ENCODE results near the gene CCL1. TPM values are rescaled to one million over a fixed set of nuclear protein-coding genes. Genes with fewer than 3 reads are reported as not detected.

Gene CCL1
- total and polyA plus RNA-seq, 4 donors: not detected

DNA sequence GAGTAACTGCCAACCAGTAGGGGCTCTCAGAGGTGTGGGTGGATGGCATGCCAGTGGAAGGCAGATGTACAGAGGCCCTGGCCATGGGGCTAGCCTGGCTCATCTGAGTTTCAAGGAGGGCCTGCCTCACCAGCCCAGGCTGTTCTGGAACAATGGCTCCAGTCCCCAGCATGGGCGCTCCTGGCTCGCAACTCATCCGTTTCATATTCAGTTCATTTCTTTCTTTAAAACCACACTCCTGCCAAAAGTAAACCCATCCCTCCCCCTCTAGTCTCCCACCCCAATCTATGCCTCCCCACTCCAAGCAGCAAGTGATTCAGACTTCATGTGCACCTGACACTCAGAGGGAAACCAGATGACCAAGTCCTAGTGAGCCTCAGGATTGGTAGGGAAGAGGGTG is 4.4 kb downstream of the CCL1 start:
- no peak overlapping the region for H3K9ac ChIP-seq (ENCODE audit: low read depth in 1 of 2, low read length in 2 of 2)
- no peak overlapping the region for H3K4me3 ChIP-seq (ENCODE audit: low read depth in 1 of 3, low read length in 3 of 3)
- no peak for DNase-seq (ENCODE audit: low spot score)
- H3K27me3 ChIP-seq (ENCODE audit: control insufficient read depth in 4 of 4, insufficient read depth in 4 of 4, low read length in 3 of 4): peaks cover 0 to 2% (median 0%) of the 10 kb centered on the region in 4 donors
- TF ChIP-seq, protein P1, sequence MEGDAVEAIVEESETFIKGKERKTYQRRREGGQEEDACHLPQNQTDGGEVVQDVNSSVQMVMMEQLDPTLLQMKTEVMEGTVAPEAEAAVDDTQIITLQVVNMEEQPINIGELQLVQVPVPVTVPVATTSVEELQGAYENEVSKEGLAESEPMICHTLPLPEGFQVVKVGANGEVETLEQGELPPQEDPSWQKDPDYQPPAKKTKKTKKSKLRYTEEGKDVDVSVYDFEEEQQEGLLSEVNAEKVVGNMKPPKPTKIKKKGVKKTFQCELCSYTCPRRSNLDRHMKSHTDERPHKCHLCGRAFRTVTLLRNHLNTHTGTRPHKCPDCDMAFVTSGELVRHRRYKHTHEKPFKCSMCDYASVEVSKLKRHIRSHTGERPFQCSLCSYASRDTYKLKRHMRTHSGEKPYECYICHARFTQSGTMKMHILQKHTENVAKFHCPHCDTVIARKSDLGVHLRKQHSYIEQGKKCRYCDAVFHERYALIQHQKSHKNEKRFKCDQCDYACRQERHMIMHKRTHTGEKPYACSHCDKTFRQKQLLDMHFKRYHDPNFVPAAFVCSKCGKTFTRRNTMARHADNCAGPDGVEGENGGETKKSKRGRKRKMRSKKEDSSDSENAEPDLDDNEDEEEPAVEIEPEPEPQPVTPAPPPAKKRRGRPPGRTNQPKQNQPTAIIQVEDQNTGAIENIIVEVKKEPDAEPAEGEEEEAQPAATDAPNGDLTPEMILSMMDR (IDR thresholded peaks at IDR 0.05; ENCODE audit: low read depth, low read length, missing input control): no peak
- TF ChIP-seq, protein P2, sequence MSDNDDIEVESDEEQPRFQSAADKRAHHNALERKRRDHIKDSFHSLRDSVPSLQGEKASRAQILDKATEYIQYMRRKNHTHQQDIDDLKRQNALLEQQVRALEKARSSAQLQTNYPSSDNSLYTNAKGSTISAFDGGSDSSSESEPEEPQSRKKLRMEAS (IDR thresholded peaks at IDR 0.05): no peak
- TF ChIP-seq GABPA (IDR thresholded peaks at IDR 0.05 in 1 of 2, conservative IDR thresholded peaks at IDR 0.05 in 1 of 2): no peak
- H3K27ac ChIP-seq (ENCODE audit: low read depth in 1 of 2, low read length in 2 of 2): no peak overlapping the region
- H3K9me3 ChIP-seq (ENCODE audit: control insufficient read depth in 4 of 4, low read length in 3 of 4): no peaks in the 10 kb centered on the region
- H3K36me3 ChIP-seq (ENCODE audit: control insufficient read depth in 4 of 4, insufficient read depth in 3 of 4, low read depth in 1 of 4, low read length in 3 of 4): no peaks in the 10 kb centered on the region
- H3K4me1 ChIP-seq (ENCODE audit: control insufficient read depth in 4 of 4, insufficient read depth in 4 of 4, low read length in 3 of 4): no peaks in the 10 kb centered on the region
- 96% methylated on average over 3 of the region's 3 CpGs for WGBS

DNA sequence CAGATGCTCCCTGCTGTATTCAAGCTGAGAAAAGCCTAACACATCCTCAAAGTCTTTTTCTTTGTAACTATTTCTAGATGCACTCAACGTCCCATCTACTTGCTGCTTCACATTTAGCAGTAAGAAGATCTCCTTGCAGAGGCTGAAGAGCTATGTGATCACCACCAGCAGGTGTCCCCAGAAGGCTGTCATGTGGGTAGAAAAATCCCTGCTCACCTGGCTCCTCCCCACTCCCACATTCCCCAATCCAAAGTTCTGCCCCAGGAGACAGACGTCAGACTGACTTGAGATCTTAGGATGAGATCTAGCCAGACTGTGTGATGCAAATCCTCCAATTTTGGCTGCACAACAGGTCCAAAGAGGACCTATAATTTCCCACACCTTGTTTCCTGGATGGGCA is 5.6 kb downstream of the CCL1 start:
- TF ChIP-seq, protein P2 (IDR thresholded peaks at IDR 0.05): no peak
- TF ChIP-seq, protein P1 (IDR thresholded peaks at IDR 0.05; ENCODE audit: low read depth, low read length, missing input control): no peak
- TF ChIP-seq FOXA2 (IDR thresholded peaks at IDR 0.05) (no peak), FOXA1 (IDR thresholded peaks at IDR 0.05) (no peak), SP1 (IDR thresholded peaks at IDR 0.05) (no peak), NR2F2 (IDR thresholded peaks at IDR 0.05) (no peak), RAD21 (IDR thresholded peaks at IDR 0.05) (no peak), RXRA (IDR thresholded peaks at IDR 0.05) (no peak)
- TF ChIP-seq, protein P3, sequence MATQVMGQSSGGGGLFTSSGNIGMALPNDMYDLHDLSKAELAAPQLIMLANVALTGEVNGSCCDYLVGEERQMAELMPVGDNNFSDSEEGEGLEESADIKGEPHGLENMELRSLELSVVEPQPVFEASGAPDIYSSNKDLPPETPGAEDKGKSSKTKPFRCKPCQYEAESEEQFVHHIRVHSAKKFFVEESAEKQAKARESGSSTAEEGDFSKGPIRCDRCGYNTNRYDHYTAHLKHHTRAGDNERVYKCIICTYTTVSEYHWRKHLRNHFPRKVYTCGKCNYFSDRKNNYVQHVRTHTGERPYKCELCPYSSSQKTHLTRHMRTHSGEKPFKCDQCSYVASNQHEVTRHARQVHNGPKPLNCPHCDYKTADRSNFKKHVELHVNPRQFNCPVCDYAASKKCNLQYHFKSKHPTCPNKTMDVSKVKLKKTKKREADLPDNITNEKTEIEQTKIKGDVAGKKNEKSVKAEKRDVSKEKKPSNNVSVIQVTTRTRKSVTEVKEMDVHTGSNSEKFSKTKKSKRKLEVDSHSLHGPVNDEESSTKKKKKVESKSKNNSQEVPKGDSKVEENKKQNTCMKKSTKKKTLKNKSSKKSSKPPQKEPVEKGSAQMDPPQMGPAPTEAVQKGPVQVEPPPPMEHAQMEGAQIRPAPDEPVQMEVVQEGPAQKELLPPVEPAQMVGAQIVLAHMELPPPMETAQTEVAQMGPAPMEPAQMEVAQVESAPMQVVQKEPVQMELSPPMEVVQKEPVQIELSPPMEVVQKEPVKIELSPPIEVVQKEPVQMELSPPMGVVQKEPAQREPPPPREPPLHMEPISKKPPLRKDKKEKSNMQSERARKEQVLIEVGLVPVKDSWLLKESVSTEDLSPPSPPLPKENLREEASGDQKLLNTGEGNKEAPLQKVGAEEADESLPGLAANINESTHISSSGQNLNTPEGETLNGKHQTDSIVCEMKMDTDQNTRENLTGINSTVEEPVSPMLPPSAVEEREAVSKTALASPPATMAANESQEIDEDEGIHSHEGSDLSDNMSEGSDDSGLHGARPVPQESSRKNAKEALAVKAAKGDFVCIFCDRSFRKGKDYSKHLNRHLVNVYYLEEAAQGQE (IDR thresholded peaks at IDR 0.05): no peak
- H3K27ac ChIP-seq (ENCODE audit: low read depth in 1 of 2, low read length in 2 of 2): no peak overlapping the region
- no peaks in the 10 kb centered on the region for H3K36me3 ChIP-seq (ENCODE audit: control insufficient read depth in 4 of 4, insufficient read depth in 3 of 4, low read depth in 1 of 4, low read length in 3 of 4)
- H3K4me3 ChIP-seq (ENCODE audit: low read depth in 1 of 3, low read length in 3 of 3): no peak overlapping the region
- no peak for DNase-seq (ENCODE audit: low spot score)
- H3K4me1 ChIP-seq (ENCODE audit: control insufficient read depth in 4 of 4, insufficient read depth in 4 of 4, low read length in 3 of 4): no peaks in the 10 kb centered on the region
- 65% methylated on average over 2 of the region's 2 CpGs for WGBS
- no peak overlapping the region for H3K9ac ChIP-seq (ENCODE audit: low read depth in 1 of 2, low read length in 2 of 2)
- H3K9me3 ChIP-seq (ENCODE audit: control insufficient read depth in 4 of 4, low read length in 3 of 4): no peaks in the 10 kb centered on the region
- H3K27me3 ChIP-seq (ENCODE audit: control insufficient read depth in 4 of 4, insufficient read depth in 4 of 4, low read length in 3 of 4): no peaks in the 10 kb centered on the region
